ENCODE results near the gene KIF11. TPM values are rescaled to one million over a fixed set of nuclear protein-coding genes. Genes with fewer than 3 reads are reported as not detected.

The KIF11 gene
- total RNA-seq, 1 experiment from 2014 or later: 33.8 TPM

- H4K20me1 ChIP-seq (ENCODE audit: insufficient read depth): no peaks in the 10 kb centered on the region
- RAD21 ChIA-PET (ENCODE audit: low non-redundant PET in 1 of 2, low total read pairs in 2 of 2, uncharacterized antibody in 2 of 2, unreplicated experiment in 2 of 2): no interaction called here
- H3K4me3 ChIP-seq (replicated peaks in 1 of 2; ENCODE audit: low read depth in 1 of 2, low read length in 2 of 2): no peak overlapping the region
- no peak overlapping the region for H3K9ac ChIP-seq (ENCODE audit: low read length)
- no peak overlapping the region for H3K27ac ChIP-seq (ENCODE audit: low read depth, low read length)
- H3K9me3 ChIP-seq (ENCODE audit: control insufficient read depth in 1 of 2, insufficient read depth in 1 of 2, low read depth in 1 of 2, low read length in 2 of 2): no peaks in the 10 kb centered on the region
- CTCF ChIA-PET: interaction anchor here (0.8 kb wide), 1 partner anchor 10 kb away, joined by 3 read pairs; no protein-coding TSS in a partner anchor
- H3K9me2 ChIP-seq (ENCODE audit: insufficient read depth): no peaks in the 10 kb centered on the region
- intact Hi-C loops (cut with micrococcal nuclease): no loop called here
- ATAC-seq (no peak), DNase-seq (ENCODE audit: low read depth, low spot score) (no peak)
- TF ChIP-seq ELF1 (IDR thresholded peaks at IDR 0.05; ENCODE audit: borderline replicate concordance, low read depth) (no peak), EZH2phosphoT487 (IDR thresholded peaks at IDR 0.05; ENCODE audit: borderline replicate concordance) (no peak), EZH2 (IDR thresholded peaks at IDR 0.05) (no peak), ZBTB33 (IDR thresholded peaks at IDR 0.05; ENCODE audit: extremely low read depth, insufficient replicate concordance, low read length) (no peak), FOSL1 (IDR thresholded peaks at IDR 0.05; ENCODE audit: low read depth) (no peak), SP1 (IDR thresholded peaks at IDR 0.05; ENCODE audit: low read depth) (no peak), REST (IDR thresholded peaks at IDR 0.05; ENCODE audit: low read depth) (no peak), POLR2A (IDR thresholded peaks at IDR 0.05; ENCODE audit: borderline replicate concordance, extremely low read depth, insufficient read depth, insufficient read length) (no peak), CBX3 (IDR thresholded peaks at IDR 0.05; ENCODE audit: low read depth) (no peak), TCF7L2 (IDR thresholded peaks at IDR 0.05; ENCODE audit: borderline replicate concordance, extremely low read depth, insufficient read depth, insufficient read length) (no peak), POLR2AphosphoS5 (IDR thresholded peaks at IDR 0.05; ENCODE audit: low read depth, low read length) (no peak), ZFX (IDR thresholded peaks at IDR 0.05) (no peak), SRF (IDR thresholded peaks at IDR 0.05; ENCODE audit: low read depth) (no peak)
- H3K4me1 ChIP-seq (ENCODE audit: control insufficient read depth in 1 of 2, insufficient read depth in 2 of 2, low read length in 2 of 2): peaks cover 0 to 16% of the 10 kb centered on the region in 2 experiments; a peak in 3 of 4 replicates
- H3K79me2 ChIP-seq (ENCODE audit: insufficient read depth, low read length): peaks cover 12% of the 10 kb centered on the region; the same call in 1 of the 2 replicates
- H2AFZ ChIP-seq (ENCODE audit: low read depth, low read length, poor library complexity, severe bottlenecking): no peak overlapping the region
- H3K4me2 ChIP-seq (ENCODE audit: low read length): no peak overlapping the region
- no TSS peak for BruUV-seq (replicated peaks)
- no peaks in the 10 kb centered on the region for H3K27me3 ChIP-seq (ENCODE audit: insufficient read depth, low read length)
- POLR2A ChIA-PET: no interaction called here
- H3K36me3 ChIP-seq (ENCODE audit: control insufficient read depth in 1 of 2, insufficient read depth in 2 of 2, low read length in 2 of 2): peaks cover 0 to 7% of the 10 kb centered on the region in 2 experiments; a peak in 1 of 4 replicates
Observed at GRCh38 chr10:92693534-92693893, 100.6 kb downstream of the KIF11 start.
